ENCODE results near the gene LINC00237. TPM values are rescaled to one million over a fixed set of nuclear protein-coding genes. Genes with fewer than 3 reads are reported as not detected.
A peak's percentile ranks its signal among the peaks of the same experiment; 100 is the strongest.

Gene LINC00237
- total RNA-seq, 4 donors from 2014 or later = 0.32 TPM; not detected in 3

- TF ChIP-seq POLR2A (IDR thresholded peaks at IDR 0.05) = no peak
- no peak for TF ChIP-seq CTCF (IDR thresholded peaks at IDR 0.05)
- 89 to 96% methylated on average over 4 of the region's 4 CpGs for WGBS, 2 donors
- H3K4me3 ChIP-seq (ENCODE audit: low read depth, poor library complexity, severe bottlenecking) = no peak overlapping the region
- intact Hi-C loops (cut with DNase I; ENCODE audit: low total_unique reads) = no loop called here
- no peak for DNase-seq (ENCODE audit: low spot score in 2 of 2)
Measured at GRCh38 chr20:21146215-21146614, 40.1 kb upstream of the LINC00237 start.

- intact Hi-C loops (cut with DNase I; ENCODE audit: low total_unique reads) = no loop called here
- DNase-seq (ENCODE audit: low spot score in 2 of 2) = no peak
- WGBS, 2 donors = 86 to 90% methylated on average over 3 of the region's 3 CpGs
- no peak overlapping the region for H3K4me3 ChIP-seq (ENCODE audit: low read depth, poor library complexity, severe bottlenecking)
- TF ChIP-seq POLR2A (IDR thresholded peaks at IDR 0.05) (no peak), CTCF (IDR thresholded peaks at IDR 0.05) (no peak)
Measured at GRCh38 chr20:21145424-21145823, 39.3 kb upstream of the LINC00237 start.

GRCh38 chr20:21143194-21143890 lies 37.2 kb upstream of the LINC00237 start:
- TF ChIP-seq POLR2A (IDR thresholded peaks at IDR 0.05) = no peak
- no peak for TF ChIP-seq CTCF (IDR thresholded peaks at IDR 0.05)
- intact Hi-C loops (cut with DNase I; ENCODE audit: low total_unique reads) = no loop called here
- 83 to 84% methylated on average over 7 of the region's 7 CpGs for WGBS, 2 donors
- DNase-seq (ENCODE audit: low spot score in 2 of 2) = no peak
- H3K4me3 ChIP-seq (ENCODE audit: low read depth, poor library complexity, severe bottlenecking) = no peak overlapping the region

- no peak for DNase-seq (ENCODE audit: low spot score in 2 of 2)
- no peak overlapping the region for H3K4me3 ChIP-seq (ENCODE audit: low read depth, poor library complexity, severe bottlenecking)
- 91 to 95% methylated on average over 5 of the region's 5 CpGs for WGBS, 2 donors
- no peak for TF ChIP-seq POLR2A (IDR thresholded peaks at IDR 0.05)
- TF ChIP-seq CTCF (IDR thresholded peaks at IDR 0.05) = no peak
- intact Hi-C loops (cut with DNase I; ENCODE audit: low total_unique reads) = no loop called here
Measured at GRCh38 chr20:21141825-21142224, 35.7 kb upstream of the LINC00237 start.

GRCh38 chr20:21139881-21140566 lies 33.9 kb upstream of the LINC00237 start:
- intact Hi-C loops (cut with DNase I; ENCODE audit: low total_unique reads) = no loop called here
- DNase-seq (ENCODE audit: low spot score in 2 of 2) = no peak
- no peak for TF ChIP-seq POLR2A (IDR thresholded peaks at IDR 0.05)
- peak in 1 of 3 donors; percentile 29 for TF ChIP-seq CTCF (IDR thresholded peaks at IDR 0.05)
- no peak overlapping the region for H3K4me3 ChIP-seq (ENCODE audit: low read depth, poor library complexity, severe bottlenecking)
- WGBS, 2 donors = 59 to 82% methylated on average over 3 of the region's 3 CpGs

All from lower leg skin (tissue), 4 donors.